Esophagus squamous epithelium (tissue), 5 donors: Measurements from ENCODE around the gene DTX3. TPM values are rescaled to one million over a fixed set of nuclear protein-coding genes. Genes with fewer than 3 reads are reported as not detected.

Experiments
- DNase-seq: peaks from one replicate; lab custom pipeline; 2025; lab: John Stamatoyannopoulos, UW
- H3K27ac ChIP-seq, 4 donors: fragments of 200-600 bp; sonication (generic); one replicate each; pipeline ENCODE4 v1.5.1; 2016 to 2019; ENCODE audit warnings: mild to moderate bottlenecking in 1 of 4
- H3K27me3 ChIP-seq, 4 donors: fragments of 200-600 bp; sonication (generic); 1 replicate in 3 of 4; 2 replicates in 1 of 4; pipeline versions ENCODE4 v1.5.1 to v1.6.0; 2017 to 2021; ENCODE audit warnings: antibody characterized with exemption in 1 of 4
- H3K36me3 ChIP-seq, 3 donors: fragments of 200-600 bp; sonication (generic); one replicate each; pipeline ENCODE4 v1.5.1; 2016 to 2019
- H3K4me1 ChIP-seq, 3 donors: fragments of 200-600 bp; sonication (generic); one replicate each; pipeline ENCODE4 v1.5.1; 2017 to 2019
- H3K4me3 ChIP-seq, 4 donors: fragments of 200-600 bp; sonication (generic); 1 replicate in 3 of 4; 2 replicates in 1 of 4; pipeline ENCODE4 v1.5.1; 2016 to 2019; ENCODE audit warnings: mild to moderate bottlenecking in 2 of 4, moderate library complexity in 1 of 4
- H3K9me3 ChIP-seq, 3 donors: fragments of 200-600 bp; sonication (generic); one replicate each; pipeline ENCODE4 v1.5.1; 2016 to 2019
- CTCF ChIP-seq, 6 experiments: fragments of 450-650 bp in 4 of 6; fragments of 200-600 bp in 2 of 6; sonication (generic) in 2 of 6; IDR thresholded peaks; one replicate each; pipeline ENCODE4 v1.5.1; 2016 to 2019; ENCODE audit warnings: antibody characterized with exemption in 6 of 6, mild to moderate bottlenecking in 4 of 6, moderate library complexity in 4 of 6
- POLR2A ChIP-seq, 4 donors: fragments of 450-650 bp; IDR thresholded peaks; one replicate each; pipeline ENCODE4 v1.6.1; 2017; ENCODE audit warnings: antibody characterized with exemption in 4 of 4, mild to moderate bottlenecking in 4 of 4, moderate library complexity in 3 of 4
- WGBS, 2 donors: methylation state at CpG; one replicate each; pipeline ENCODE4 v1.1.5; 2018; 5-methylcytosine and 5-hydroxymethylcytosine counted together
- intact Hi-C: fragments of 100-400 bp; cut with DNase I; formaldehyde crosslinking; loops from one replicate; pipeline ENCODE4 v1.15.0; 2022
- total RNA-seq, 4 donors: library from RNA; depleted of rRNA; stranded (reverse); fragments of >200 nt; gene quantifications; one replicate each; pipeline ENCODE4 v1.1.0, GENCODE V29; 2016
- donor health status: DM: yes; HTN: yes; CAD: no.

The DTX3 gene
- total RNA-seq, 4 donors from 2014 or later: 1.6 to 16.6 (median 5.6) TPM

DNA sequence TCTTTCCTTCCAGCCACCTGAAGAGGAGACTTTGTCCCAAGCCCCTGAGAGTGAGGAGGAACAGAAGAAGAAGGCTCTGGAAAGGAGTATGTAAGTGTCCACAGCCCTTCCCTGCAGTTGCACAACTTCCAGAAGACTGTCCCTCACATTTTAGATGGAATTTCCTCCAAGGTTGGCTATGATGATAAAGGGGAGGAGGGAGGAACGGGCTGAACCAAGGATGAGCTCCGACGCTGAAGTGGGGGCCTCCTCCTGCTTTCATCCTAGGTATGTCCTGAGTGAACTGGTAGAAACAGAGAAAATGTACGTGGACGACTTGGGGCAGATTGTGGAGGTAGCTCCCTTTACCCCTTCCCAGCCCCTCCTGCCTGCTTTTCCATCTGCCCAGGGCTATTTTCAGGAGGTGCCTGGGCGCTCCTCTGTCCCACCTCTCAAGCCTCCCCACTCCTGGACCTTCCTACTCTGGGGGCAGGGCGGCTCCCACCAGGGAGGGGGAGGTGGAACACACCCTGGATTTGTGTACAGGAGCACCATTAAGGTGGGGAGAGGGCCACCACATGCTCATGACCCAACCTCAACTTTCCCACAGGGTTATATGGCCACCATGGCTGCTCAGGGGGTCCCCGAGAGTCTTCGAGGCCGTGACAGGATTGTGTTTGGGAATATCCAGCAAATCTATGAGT lies 8.9 kb downstream of the DTX3 start:
- no peak overlapping the region for H3K27ac ChIP-seq
- no peak for DNase-seq
- no peaks in the 10 kb centered on the region for H3K9me3 ChIP-seq
- H3K27me3 ChIP-seq: peaks cover 0 to 81% (median 0%) of the 10 kb centered on the region in 4 donors
- H3K36me3 ChIP-seq: peaks cover 0 to 12% (median 0%) of the 10 kb centered on the region in 3 donors
- TF ChIP-seq POLR2A (IDR thresholded peaks at IDR 0.05) (no peak), CTCF (IDR thresholded peaks at IDR 0.05) (no peak)
- no peak overlapping the region for H3K4me3 ChIP-seq
- WGBS, 2 donors: 76 to 90% methylated on average over 7 of the region's 10 CpGs
- intact Hi-C loops: no loop called here
- H3K4me1 ChIP-seq: peaks cover 10 to 61% (median 11%) of the 10 kb centered on the region in 3 donors

DNA sequence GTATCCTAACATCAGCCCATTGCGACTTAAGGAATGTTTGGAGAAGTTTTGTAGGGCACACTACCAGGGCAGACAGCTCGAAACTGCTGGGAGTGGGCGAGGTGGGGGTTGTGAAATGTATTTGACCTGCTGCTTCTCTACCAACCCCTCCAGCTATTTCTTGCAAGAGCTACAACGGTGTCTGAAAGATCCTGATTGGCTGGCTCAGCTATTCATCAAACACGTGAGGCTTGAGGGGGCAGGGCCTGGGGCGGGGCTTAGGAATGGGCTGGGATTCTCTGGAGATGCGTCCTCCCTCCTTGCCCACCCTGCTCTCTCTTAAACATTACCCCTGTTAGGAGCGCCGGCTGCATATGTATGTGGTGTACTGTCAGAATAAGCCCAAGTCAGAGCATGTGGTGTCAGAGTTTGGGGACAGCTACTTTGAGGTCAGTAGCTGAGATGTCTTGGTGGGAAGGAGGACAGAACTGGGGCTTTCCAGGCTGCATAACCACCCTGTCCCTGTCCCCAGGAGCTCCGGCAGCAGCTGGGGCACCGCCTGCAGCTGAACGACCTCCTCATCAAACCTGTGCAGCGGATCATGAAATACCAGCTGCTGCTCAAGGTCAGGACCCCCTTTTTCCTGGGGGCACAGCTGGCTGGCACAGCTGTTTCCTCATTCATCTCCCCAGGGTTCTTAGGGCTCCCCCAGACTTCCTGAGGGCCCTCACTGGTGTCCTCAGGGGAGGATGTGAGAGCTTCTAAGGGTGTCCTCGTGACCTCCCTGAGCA lies 9.7 kb downstream of the DTX3 start:
- H3K4me3 ChIP-seq: no peak overlapping the region
- intact Hi-C loops: no loop called here
- peaks cover 0 to 89% (median 0%) of the 10 kb centered on the region in 4 donors for H3K27me3 ChIP-seq
- no peaks in the 10 kb centered on the region for H3K9me3 ChIP-seq
- H3K27ac ChIP-seq: no peak overlapping the region
- H3K4me1 ChIP-seq: peaks cover 10 to 65% (median 13%) of the 10 kb centered on the region in 3 donors
- 59 to 62% methylated on average over 3 to 9 of the region's 14 CpGs for WGBS, 2 donors
- DNase-seq: no peak
- H3K36me3 ChIP-seq: peaks cover 0 to 12% (median 0%) of the 10 kb centered on the region in 3 donors
- TF ChIP-seq POLR2A (IDR thresholded peaks at IDR 0.05): no peak
- no peak for TF ChIP-seq CTCF (IDR thresholded peaks at IDR 0.05)

GRCh38 chr12:57614948-57615500 lies 10.4 kb downstream of the DTX3 start:
- H3K4me3 ChIP-seq: no peak overlapping the region
- TF ChIP-seq POLR2A (IDR thresholded peaks at IDR 0.05): no peak
- TF ChIP-seq CTCF (IDR thresholded peaks at IDR 0.05): no peak
- H3K27ac ChIP-seq: no peak overlapping the region
- H3K36me3 ChIP-seq: peaks cover 0 to 12% (median 0%) of the 10 kb centered on the region in 3 donors
- H3K27me3 ChIP-seq: peaks cover 0 to 94% (median 5%) of the 10 kb centered on the region in 4 donors
- intact Hi-C loops: no loop called here
- 73 to 78% methylated on average over 6 to 9 of the region's 11 CpGs for WGBS, 2 donors
- H3K9me3 ChIP-seq: no peaks in the 10 kb centered on the region
- H3K4me1 ChIP-seq: peaks cover 10 to 70% (median 17%) of the 10 kb centered on the region in 3 donors
- no peak for DNase-seq

DNA sequence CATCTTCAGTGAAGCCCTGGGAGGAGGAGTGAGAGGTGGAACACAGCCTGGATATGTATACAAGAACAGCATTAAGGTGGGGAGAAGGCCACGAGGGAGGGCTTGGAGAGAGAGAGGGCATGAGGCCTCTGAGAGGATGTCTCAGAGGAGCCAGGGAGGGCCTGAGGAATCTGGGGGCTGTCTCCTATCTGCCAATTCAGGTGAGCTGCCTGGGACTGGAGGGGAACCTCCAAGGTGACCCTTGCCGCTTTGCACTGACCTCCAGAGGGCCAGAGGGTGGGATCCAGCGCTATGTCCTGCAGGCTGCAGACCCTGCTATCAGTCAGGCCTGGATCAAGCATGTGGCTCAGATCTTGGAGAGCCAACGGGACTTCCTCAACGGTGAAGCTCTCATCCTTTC lies 11.0 kb downstream of the DTX3 start:
- no peak for DNase-seq
- intact Hi-C loops: no loop called here
- Histone ChIP-seq H3K4me3 (no peak overlapping the region), H3K27ac (no peak overlapping the region), H3K27me3 (peaks cover 6 to 94% (median 10%) of the 10 kb centered on the region in 4 donors), H3K36me3 (peaks cover 0 to 12% (median 0%) of the 10 kb centered on the region in 3 donors), H3K9me3 (no peaks in the 10 kb centered on the region), H3K4me1 (peaks cover 10 to 69% (median 13%) of the 10 kb centered on the region in 3 donors)
- 78 to 84% methylated on average over 3 of the region's 5 CpGs for WGBS, 2 donors
- no peak for TF ChIP-seq CTCF (IDR thresholded peaks at IDR 0.05)
- TF ChIP-seq POLR2A (IDR thresholded peaks at IDR 0.05): no peak
